D721Med (cell line): Measurements from ENCODE around the gene SLC22A1.

Experiments
- DNase-seq: peaks from one replicate; pipeline ENCODE4 v3.0.0; 2011; ENCODE audit warnings: low spot score; ENCODE audit not compliant: insufficient read length
- FAIRE-seq: peaks from 2 replicates; lab custom pipeline; 2011; peaks lifted over from hg19 to GRCh38; lab: Jason Lieb, UNC
- CTCF ChIP-seq: IDR thresholded peaks from 2 replicates; pipeline ENCODE4 v1.5.1; 2012; ENCODE audit warnings: mild to moderate bottlenecking, control low read depth; ENCODE audit not compliant: insufficient read depth; ENCODE audit errors: missing control alignments

The SLC22A1 gene

GRCh38 chr6:160141001-160141726 lies 19.5 kb downstream of the SLC22A1 start:
- no peak for DNase-seq
- no peak for TF ChIP-seq CTCF
- no peak for FAIRE-seq

- no peak for DNase-seq
- FAIRE-seq = no peak
- TF ChIP-seq CTCF = no peak
These were observed 20.6 kb downstream of the SLC22A1 start for GRCh38 chr6:160142115-160142715.

- DNase-seq = no peak
- no peak for FAIRE-seq
- no peak for TF ChIP-seq CTCF
These were observed 25.0 kb downstream of the SLC22A1 start for GRCh38 chr6:160146454-160147145.

- FAIRE-seq (no peak), DNase-seq (no peak)
- TF ChIP-seq CTCF = no peak
These were observed 25.5 kb downstream of the SLC22A1 start for GRCh38 chr6:160147146-160147536.

GRCh38 chr6:160154471-160154870 lies 32.9 kb downstream of the SLC22A1 start:
- no peak for TF ChIP-seq CTCF
- FAIRE-seq (no peak), DNase-seq (no peak)

GRCh38 chr6:160156842-160157241 lies 35.2 kb downstream of the SLC22A1 start:
- no peak for TF ChIP-seq CTCF
- DNase-seq (no peak), FAIRE-seq (no peak)
